Esophagus muscularis mucosa (tissue), 4 donors: ENCODE results near the gene CUX1. TPM values are rescaled to one million over a fixed set of nuclear protein-coding genes. Genes with fewer than 3 reads are reported as not detected.

ENCODE experiments used
- DNase-seq: peaks from one replicate; pipeline ENCODE4 v3.0.0-alpha.2; 2017; ENCODE audit errors: extremely low spot score
- H3K27ac ChIP-seq, 4 donors: fragments of 200-600 bp; sonication (generic); replicated peaks in 1 of 4; 1 replicate in 3 of 4; 2 replicates in 1 of 4; pipeline ENCODE4 v1.5.1; 2016 to 2019; ENCODE audit warnings: mild to moderate bottlenecking in 1 of 4
- H3K27me3 ChIP-seq, 4 donors: fragments of 200-600 bp; sonication (generic); one replicate each; pipeline versions ENCODE4 v1.5.1 to v1.6.0; 2016 to 2019
- H3K36me3 ChIP-seq, 4 donors: fragments of 200-600 bp; sonication (generic); one replicate each; pipeline ENCODE4 v1.5.1; 2016 to 2019
- H3K4me1 ChIP-seq, 4 donors: fragments of 200-600 bp; sonication (generic); one replicate each; pipeline ENCODE4 v1.5.1; 2016 to 2019
- H3K4me3 ChIP-seq, 4 donors: fragments of 200-600 bp; sonication (generic); 1 replicate in 2 of 4; 2 replicates in 2 of 4; pipeline ENCODE4 v1.5.1; 2016 to 2019; ENCODE audit warnings: mild to moderate bottlenecking in 4 of 4, moderate library complexity in 1 of 4
- H3K9me3 ChIP-seq, 4 donors: fragments of 200-600 bp; sonication (generic); 1 replicate in 3 of 4; 2 replicates in 1 of 4; pipeline ENCODE4 v1.5.1; 2016 to 2019
- CTCF ChIP-seq, 3 experiments: fragments of 200-600 bp in 2 of 3; fragments of 450-650 bp in 1 of 3; sonication (generic) in 2 of 3; IDR thresholded peaks; one replicate each; pipeline ENCODE4 v1.5.1; 2017 to 2019; ENCODE audit warnings: antibody characterized with exemption in 3 of 3, mild to moderate bottlenecking in 2 of 3, moderate library complexity in 1 of 3
- EP300 ChIP-seq: sonication (generic); formaldehyde crosslinking; IDR thresholded peaks from one replicate; pipeline ENCODE4 v1.6.1; 2017; ENCODE audit warnings: antibody characterized with exemption
- POLR2A ChIP-seq: fragments of 450-650 bp; IDR thresholded peaks from one replicate; pipeline ENCODE4 v1.6.1; 2017; ENCODE audit warnings: antibody characterized with exemption, moderate library complexity, mild to moderate bottlenecking, low read depth
- POLR2AphosphoS5 ChIP-seq, 2 donors: sonication (generic); formaldehyde crosslinking; IDR thresholded peaks; one replicate each; pipeline ENCODE4 v1.6.1; 2017; ENCODE audit warnings: antibody characterized with exemption in 2 of 2
- WGBS: methylation state at CpG from one replicate; pipeline ENCODE4 v1.1.5; 2018; 5-methylcytosine and 5-hydroxymethylcytosine counted together
- intact Hi-C: fragments of 100-400 bp; cut with DNase I; formaldehyde crosslinking; loops from one replicate; pipeline ENCODE4 v1.15.1; 2023
- total RNA-seq, 4 donors: library from RNA; depleted of rRNA; stranded (reverse); fragments of >200 nt; gene quantifications; one replicate each; pipeline versions ENCODE4 v1.1.0 to v1.2.1, GENCODE V29; 2016

The CUX1 gene
- total RNA-seq, 4 donors from 2014 or later = 61.5 to 136 (median 92.3) TPM

- H3K9me3 ChIP-seq = no peaks in the 10 kb centered on the region
- no peak for DNase-seq
- TF ChIP-seq POLR2A = no peak
- no peak for TF ChIP-seq EP300
- no peak for TF ChIP-seq CTCF (IDR thresholded peaks at IDR 0.05)
- TF ChIP-seq POLR2AphosphoS5 (IDR thresholded peaks at IDR 0.05) = no peak
- H3K27me3 ChIP-seq = no peaks in the 10 kb centered on the region
- H3K27ac ChIP-seq = no peak overlapping the region
- peaks cover 0 to 22% (median 18%) of the 10 kb centered on the region in 4 donors for H3K4me1 ChIP-seq
- WGBS = 93% methylated on average over 6 of the region's 6 CpGs
- intact Hi-C loops = no loop called here
- no peak overlapping the region for H3K4me3 ChIP-seq
- H3K36me3 ChIP-seq = peaks cover 0 to 46% (median 37%) of the 10 kb centered on the region in 4 donors
These were observed 347.7 kb downstream of the CUX1 start for GRCh38 chr7:102165136-102165535.

GRCh38 chr7:102167254-102167653 is 349.8 kb downstream of the CUX1 start:
- WGBS = 83% methylated on average over 6 of the region's 6 CpGs
- Histone ChIP-seq H3K27me3 (no peaks in the 10 kb centered on the region), H3K4me1 (peaks cover 0 to 22% (median 18%) of the 10 kb centered on the region in 4 donors), H3K27ac (no peak overlapping the region), H3K36me3 (peaks cover 9 to 57% (median 54%) of the 10 kb centered on the region in 4 donors), H3K4me3 (no peak overlapping the region), H3K9me3 (no peaks in the 10 kb centered on the region)
- intact Hi-C loops = no loop called here
- TF ChIP-seq CTCF (IDR thresholded peaks at IDR 0.05) (no peak), EP300 (no peak), POLR2A (no peak), POLR2AphosphoS5 (IDR thresholded peaks at IDR 0.05) (no peak)
- DNase-seq = no peak

GRCh38 chr7:102169651-102170392 is 352.4 kb downstream of the CUX1 start:
- peaks cover 0 to 22% (median 18%) of the 10 kb centered on the region in 4 donors for H3K4me1 ChIP-seq
- peaks cover 9 to 53% (median 51%) of the 10 kb centered on the region in 4 donors for H3K36me3 ChIP-seq
- H3K4me3 ChIP-seq = peak overlapping the region in 1 of 4 donors; percentile 12
- 65% methylated on average over 14 of the region's 14 CpGs for WGBS
- H3K27ac ChIP-seq = peak overlapping the region; percentile 17 to 50 (median 43)
- DNase-seq = no peak
- H3K27me3 ChIP-seq = no peaks in the 10 kb centered on the region
- no peaks in the 10 kb centered on the region for H3K9me3 ChIP-seq
- no peak for TF ChIP-seq CTCF (IDR thresholded peaks at IDR 0.05)
- no peak for TF ChIP-seq POLR2AphosphoS5 (IDR thresholded peaks at IDR 0.05)
- no peak for TF ChIP-seq POLR2A
- no peak for TF ChIP-seq EP300
- intact Hi-C loops = no loop called here

- H3K9me3 ChIP-seq = no peaks in the 10 kb centered on the region
- peak overlapping the region in 1 of 4 donors; percentile 18 for H3K4me3 ChIP-seq
- intact Hi-C loops = no loop called here
- WGBS = 84% methylated on average over 22 of the region's 22 CpGs
- H3K36me3 ChIP-seq = peaks cover 9 to 53% (median 48%) of the 10 kb centered on the region in 4 donors
- TF ChIP-seq CTCF (IDR thresholded peaks at IDR 0.05) = no peak
- no peak for TF ChIP-seq EP300
- DNase-seq = no peak
- peaks cover 0 to 22% (median 19%) of the 10 kb centered on the region in 4 donors for H3K4me1 ChIP-seq
- no peaks in the 10 kb centered on the region for H3K27me3 ChIP-seq
- peak overlapping the region in 2 of 4 donors; percentile 37 to 50 for H3K27ac ChIP-seq
These were observed 353.1 kb downstream of the CUX1 start for GRCh38 chr7:102170393-102170970.
